ENCODE data around the gene INPP1.
"Not testable (repeated sequence)": the region's sequence is repeated elsewhere in the genome, so short reads cannot be mapped to it uniquely, and the experiment has no call there.

INPP1 gene

DNA sequence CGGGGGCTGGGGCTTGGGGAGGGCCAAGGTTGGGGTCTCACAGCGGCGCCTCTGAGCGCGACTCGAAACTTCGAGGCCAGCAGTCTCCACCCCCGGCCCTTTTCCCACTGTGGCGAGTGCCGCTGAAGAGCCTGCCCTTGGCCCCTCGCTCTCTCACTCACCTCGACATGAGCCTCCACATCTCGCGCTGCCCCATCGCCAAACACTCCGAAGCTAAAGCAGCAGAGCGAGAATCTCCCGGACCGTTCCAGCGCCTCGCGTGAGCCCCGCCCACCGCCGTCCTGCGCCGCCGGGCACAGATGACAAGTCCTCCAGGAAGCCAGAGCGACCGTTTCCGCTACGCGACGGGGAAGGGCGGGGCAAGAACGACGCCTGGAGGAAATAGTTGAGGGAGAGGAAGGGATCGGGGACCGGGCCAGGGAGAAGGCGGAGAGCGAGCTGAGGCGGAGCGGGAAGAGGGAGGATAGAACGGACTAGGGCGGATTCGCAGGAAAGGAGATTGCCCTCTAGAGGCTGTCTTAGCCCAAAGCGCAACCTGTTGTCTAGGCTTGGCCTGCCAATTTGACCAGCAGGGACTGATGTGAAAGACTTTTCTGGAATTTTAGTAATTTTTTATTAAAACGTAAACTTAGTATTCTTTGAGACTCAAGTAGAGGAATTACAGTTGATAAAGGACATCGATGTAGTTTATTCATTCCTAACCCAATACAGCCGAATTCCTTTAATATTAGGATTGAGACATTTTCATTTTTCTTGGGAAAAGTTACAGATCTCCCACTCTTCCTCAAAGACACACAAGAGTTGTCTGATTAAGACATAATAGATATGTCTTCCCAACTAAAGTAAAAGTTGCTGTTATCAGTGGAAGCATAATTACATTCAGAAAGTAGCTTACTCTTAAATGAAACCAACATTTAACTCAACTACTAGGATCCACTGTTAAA is 23.6 kb upstream of the INPP1 start, which contains the start of gene HIBCH:
Gene HIBCH, minus strand, starts transcription at position 272 of the 944 bp plus-strand sequence. Its CDS starts 76 bp downstream, at position 196.
- Mint-ChIP-seq H3K4me3 (peak within 1 kb of the TSS; percentile 100), H3K27ac (peak within 1 kb of the TSS; percentile 96), H3K9me3 (no peaks in the 10 kb centered on the region), H3K36me3 (peaks cover 1% of the 10 kb centered on the region), H3K4me1 (peaks cover 25% of the 10 kb centered on the region), H3K27me3 (peaks cover 2% of the 10 kb centered on the region)
- peak; percentile 88 for ATAC-seq (ENCODE audit: low read depth)
- peak; percentile 56 to 70 for DNase-seq (ENCODE audit: low spot score in 2 of 2)

DNA sequence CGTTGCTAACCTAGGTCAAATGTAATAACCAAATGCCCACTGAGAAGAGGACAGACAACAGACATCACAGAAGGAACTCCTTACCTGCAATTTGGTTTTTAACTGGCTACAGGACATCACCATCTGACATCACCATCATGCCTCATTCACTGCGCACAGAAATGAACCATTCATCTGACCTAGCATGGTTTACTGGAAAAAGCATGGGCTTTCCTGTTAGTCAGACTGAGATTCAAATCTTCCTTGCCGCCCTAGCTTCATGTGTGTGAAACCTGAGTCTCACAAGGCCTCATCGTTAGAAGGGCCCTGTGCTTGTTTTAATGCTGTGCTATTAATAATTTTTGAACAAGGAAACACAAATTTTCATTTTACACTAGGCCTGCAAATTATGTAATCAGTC is 22.7 kb upstream of the INPP1 start:
- Mint-ChIP-seq H3K36me3 (peaks cover 1% of the 10 kb centered on the region), H3K9me3 (no peaks in the 10 kb centered on the region), H3K27ac (peak overlapping the region; percentile 96), H3K4me3 (peak overlapping the region; percentile 62), H3K4me1 (peaks cover 21% of the 10 kb centered on the region), H3K27me3 (peaks cover 2% of the 10 kb centered on the region)
- no peak for DNase-seq (ENCODE audit: low spot score in 2 of 2)
- ATAC-seq (ENCODE audit: low read depth) = no peak

DNA sequence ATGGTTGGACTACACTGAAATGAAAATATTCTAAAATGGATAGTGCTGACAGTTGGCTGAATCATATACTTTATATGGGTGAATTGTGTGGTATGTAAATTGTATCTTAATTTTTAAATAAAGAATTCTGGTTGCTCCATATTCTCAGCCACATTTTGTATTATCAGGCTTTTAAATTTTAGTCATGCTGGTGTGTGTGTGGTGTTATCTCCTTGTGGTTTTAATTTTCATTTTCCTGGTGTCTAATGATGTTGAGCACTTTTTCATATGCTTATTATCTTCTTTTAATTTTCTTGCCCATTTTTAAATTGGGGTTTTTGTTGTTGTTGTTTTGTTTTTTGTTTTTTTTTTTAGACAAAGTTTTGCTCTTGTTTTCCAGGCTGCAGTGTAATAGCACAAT is 20.0 kb upstream of the INPP1 start:
- Mint-ChIP-seq H3K27ac (no peak overlapping the region), H3K9me3 (no peaks in the 10 kb centered on the region), H3K36me3 (peaks cover 1% of the 10 kb centered on the region), H3K27me3 (peaks cover 7% of the 10 kb centered on the region), H3K4me1 (peaks cover 11% of the 10 kb centered on the region), H3K4me3 (no peak overlapping the region)
- ATAC-seq (ENCODE audit: low read depth) (no peak), DNase-seq (ENCODE audit: low spot score in 2 of 2) (no peak)

DNA sequence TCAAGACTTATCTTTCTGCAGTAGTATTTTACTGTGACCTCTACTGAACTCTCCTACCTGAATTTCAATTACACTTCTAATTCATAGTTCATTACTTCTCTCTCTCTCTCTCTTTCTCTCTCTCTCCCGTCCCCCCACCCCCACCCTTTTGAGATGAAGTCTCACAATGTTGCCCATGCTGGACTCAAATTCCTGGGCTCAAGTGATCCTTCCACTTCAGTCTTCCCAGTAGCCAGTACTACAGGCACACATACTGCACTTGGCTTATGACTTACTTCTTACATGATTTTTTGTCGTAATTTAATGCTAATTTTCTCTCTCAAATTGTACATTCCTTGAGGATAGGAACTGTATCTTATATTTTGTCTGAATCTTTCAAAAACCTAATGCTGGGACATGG is 17.8 kb upstream of the INPP1 start:
- no peak for ATAC-seq (ENCODE audit: low read depth)
- Mint-ChIP-seq H3K27ac (no peak overlapping the region), H3K36me3 (no peaks in the 10 kb centered on the region), H3K9me3 (no peaks in the 10 kb centered on the region), H3K27me3 (peaks cover 11% of the 10 kb centered on the region), H3K4me3 (no peak overlapping the region), H3K4me1 (no peaks in the 10 kb centered on the region)
- DNase-seq (ENCODE audit: low spot score in 2 of 2) = no peak

DNA sequence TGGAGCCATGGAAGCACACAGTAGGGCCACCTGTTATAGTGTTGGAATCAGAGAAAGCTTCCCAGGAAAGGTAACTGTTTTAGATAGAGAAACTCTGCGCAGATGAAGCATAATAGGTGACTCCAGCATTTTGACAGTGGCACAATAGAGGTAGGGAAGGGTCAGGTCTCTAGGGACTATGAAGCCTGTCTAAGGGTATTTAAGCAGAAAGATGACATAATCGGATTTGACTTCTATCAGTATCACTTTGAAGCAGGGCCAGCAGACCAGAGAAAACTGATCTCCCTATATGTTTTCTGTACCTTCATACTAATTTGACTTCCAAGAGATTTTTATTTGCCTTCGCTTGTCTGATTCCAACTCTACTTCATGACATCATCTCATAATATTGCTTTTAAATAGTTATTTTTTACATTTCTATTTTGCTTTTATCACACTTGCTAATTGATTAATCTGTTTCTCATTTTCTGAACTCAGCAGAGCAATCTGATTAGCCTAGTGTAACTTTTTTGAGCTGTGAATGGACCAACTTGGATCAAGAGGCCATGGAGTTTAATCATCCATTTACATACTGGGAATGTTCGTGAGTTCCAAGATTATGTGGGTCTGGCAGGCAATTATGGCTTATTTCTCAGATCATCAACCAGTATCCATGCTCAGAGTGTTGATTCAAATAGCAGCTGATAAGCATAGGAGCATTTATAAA is 15.4 kb upstream of the INPP1 start:
- no peak for DNase-seq (ENCODE audit: low spot score in 2 of 2)
- ATAC-seq (ENCODE audit: low read depth) = no peak
- H3K36me3 Mint-ChIP-seq = no peaks in the 10 kb centered on the region
- no peaks in the 10 kb centered on the region for H3K4me1 Mint-ChIP-seq
- H3K4me3 Mint-ChIP-seq = no peak overlapping the region
- no peaks in the 10 kb centered on the region for H3K9me3 Mint-ChIP-seq
- H3K27me3 Mint-ChIP-seq = peaks cover 11% of the 10 kb centered on the region
- no peak overlapping the region for H3K27ac Mint-ChIP-seq

DNA sequence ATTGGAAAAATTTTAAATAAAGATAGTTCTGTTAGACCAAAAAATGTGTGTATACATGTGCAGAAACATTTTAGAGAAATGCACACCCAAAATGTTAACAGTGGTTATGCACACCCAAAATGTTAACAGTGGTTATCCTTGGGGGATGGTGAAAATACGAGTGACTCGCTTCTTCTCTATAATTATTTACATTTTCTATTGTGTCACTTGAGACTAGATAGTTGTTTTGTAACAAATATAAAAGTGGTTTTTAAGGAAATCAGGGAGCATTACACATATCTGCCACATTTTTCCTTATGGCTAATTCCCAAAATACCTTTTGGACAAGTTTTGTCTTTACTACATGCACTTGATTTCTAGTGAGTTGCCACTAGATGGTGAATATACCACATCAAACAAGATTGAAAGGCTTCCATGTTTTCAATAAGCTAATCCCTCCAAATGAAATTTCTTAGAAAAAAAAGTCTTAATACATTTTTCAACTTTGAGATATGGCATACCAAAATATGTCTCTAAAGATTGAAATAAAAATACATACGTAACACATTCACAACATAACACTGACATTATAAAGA is 14.7 kb upstream of the INPP1 start:
- Mint-ChIP-seq H3K4me3 (no peak overlapping the region), H3K27me3 (peaks cover 11% of the 10 kb centered on the region), H3K9me3 (no peaks in the 10 kb centered on the region), H3K27ac (no peak overlapping the region), H3K36me3 (no peaks in the 10 kb centered on the region), H3K4me1 (no peaks in the 10 kb centered on the region)
- ATAC-seq (ENCODE audit: low read depth) = no peak
- no peak for DNase-seq (ENCODE audit: low spot score in 2 of 2)

DNA sequence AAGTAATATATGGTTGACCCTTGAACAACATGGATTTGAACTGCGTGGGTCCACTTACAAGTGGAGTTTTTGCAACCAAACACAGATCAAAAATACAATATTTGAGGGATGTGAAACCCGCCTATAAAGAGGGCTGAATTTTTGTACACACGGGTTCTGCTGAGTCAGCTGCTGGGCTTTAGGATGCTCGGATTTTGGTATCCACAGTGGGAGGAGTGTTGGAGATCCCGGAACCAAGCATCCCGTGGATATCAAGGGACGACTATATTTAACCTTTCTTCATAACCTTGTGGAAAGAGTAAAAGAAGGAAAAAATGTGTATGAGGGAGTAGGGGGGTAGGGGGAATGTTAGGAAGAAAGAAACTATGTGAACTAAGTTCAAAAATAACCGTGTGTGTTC is 10.0 kb upstream of the INPP1 start:
- DNase-seq (ENCODE audit: low spot score in 2 of 2) = no peak
- peaks cover 3% of the 10 kb centered on the region for H3K9me3 Mint-ChIP-seq
- no peaks in the 10 kb centered on the region for H3K4me1 Mint-ChIP-seq
- no peak overlapping the region for H3K4me3 Mint-ChIP-seq
- peaks cover 4% of the 10 kb centered on the region for H3K27me3 Mint-ChIP-seq
- no peaks in the 10 kb centered on the region for H3K36me3 Mint-ChIP-seq
- ATAC-seq (ENCODE audit: low read depth) = no peak
- H3K27ac Mint-ChIP-seq = no peak overlapping the region

DNA sequence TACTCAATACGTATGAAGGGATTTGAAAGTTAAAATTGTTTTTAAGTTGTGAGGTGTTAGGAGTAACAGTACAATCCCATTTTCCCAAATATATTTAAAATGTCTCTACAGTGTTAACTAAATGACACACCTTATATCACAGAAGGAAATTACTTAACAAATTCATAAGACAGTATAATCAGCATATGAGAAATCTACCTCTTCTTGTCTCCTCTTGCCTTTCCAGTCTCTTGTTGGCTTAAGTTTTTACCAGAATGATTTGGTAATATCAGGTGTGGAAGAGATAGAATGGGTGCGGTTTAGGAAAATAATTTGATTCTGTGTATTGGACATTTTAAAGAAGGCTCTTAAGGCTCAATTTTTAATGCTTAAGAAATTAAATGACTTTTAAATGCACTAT is 9.5 kb upstream of the INPP1 start:
- Mint-ChIP-seq H3K4me1 (no peaks in the 10 kb centered on the region), H3K27me3 (peaks cover 4% of the 10 kb centered on the region), H3K36me3 (no peaks in the 10 kb centered on the region), H3K27ac (no peak overlapping the region), H3K9me3 (peaks cover 3% of the 10 kb centered on the region), H3K4me3 (no peak overlapping the region)
- DNase-seq (ENCODE audit: low spot score in 2 of 2) (no peak), ATAC-seq (ENCODE audit: low read depth) (no peak)

DNA sequence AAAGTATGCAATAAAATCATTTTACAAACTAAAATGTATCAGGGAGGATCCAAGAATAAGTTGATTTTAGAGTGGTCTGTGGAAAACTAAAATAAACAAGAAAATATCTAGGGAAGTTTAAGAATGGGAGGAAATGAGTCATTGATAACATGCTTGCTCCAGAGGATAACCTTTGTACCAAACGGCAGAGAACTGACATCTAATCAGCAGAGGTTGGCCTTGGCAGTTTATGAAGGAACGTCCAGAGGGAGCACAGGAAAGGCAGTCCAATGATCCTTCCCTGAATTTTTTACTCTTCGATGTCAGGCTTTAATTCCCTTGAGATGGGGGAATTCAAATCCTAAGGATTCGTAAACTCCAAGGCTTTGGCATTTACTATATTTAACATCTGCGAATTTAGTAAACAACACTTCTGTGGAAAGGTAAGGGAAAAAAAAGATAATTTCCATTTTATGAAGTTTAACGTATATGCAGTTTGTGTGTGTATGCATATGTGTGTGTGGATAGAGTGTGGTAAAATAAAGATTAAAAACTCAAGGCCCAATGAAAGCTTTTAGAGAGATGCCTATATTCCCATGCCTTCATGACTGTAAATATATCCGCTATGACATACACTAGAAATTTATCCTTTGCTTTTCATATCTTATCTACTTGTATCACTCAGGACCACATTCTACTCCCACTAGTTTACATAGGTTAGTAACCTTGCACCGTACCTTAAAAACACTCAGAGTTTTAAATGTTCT is 8.7 kb upstream of the INPP1 start:
- H3K27me3 Mint-ChIP-seq = peaks cover under 1% of the 10 kb centered on the region
- no peak for DNase-seq (ENCODE audit: low spot score in 2 of 2)
- peaks cover 3% of the 10 kb centered on the region for H3K9me3 Mint-ChIP-seq
- no peak for ATAC-seq (ENCODE audit: low read depth)
- H3K36me3 Mint-ChIP-seq = no peaks in the 10 kb centered on the region
- no peaks in the 10 kb centered on the region for H3K4me1 Mint-ChIP-seq
- no peak overlapping the region for H3K4me3 Mint-ChIP-seq
- no peak overlapping the region for H3K27ac Mint-ChIP-seq

DNA sequence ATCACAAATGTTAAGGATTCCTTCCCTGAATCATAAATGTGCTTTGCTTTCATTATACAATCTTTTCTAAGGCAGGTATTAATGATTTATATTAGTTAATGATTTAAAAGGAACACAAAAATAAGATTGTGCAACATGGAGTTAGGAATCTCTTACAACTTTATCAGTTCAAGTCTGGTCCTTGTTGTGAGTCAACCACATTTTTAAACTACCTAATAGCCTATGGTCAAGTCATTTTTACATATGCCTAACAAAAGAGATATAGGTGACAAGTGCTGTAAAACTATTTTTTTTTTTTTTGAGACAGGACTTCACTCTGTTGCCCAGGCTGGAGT is 8.2 kb upstream of the INPP1 start:
- H3K4me1 Mint-ChIP-seq = no peaks in the 10 kb centered on the region
- H3K36me3 Mint-ChIP-seq = no peaks in the 10 kb centered on the region
- peaks cover 3% of the 10 kb centered on the region for H3K9me3 Mint-ChIP-seq
- H3K4me3 Mint-ChIP-seq = no peak overlapping the region
- H3K27ac Mint-ChIP-seq = no peak overlapping the region
- DNase-seq (ENCODE audit: low spot score in 2 of 2) (no peak), ATAC-seq (ENCODE audit: low read depth) (no peak)
- no peaks in the 10 kb centered on the region for H3K27me3 Mint-ChIP-seq

DNA sequence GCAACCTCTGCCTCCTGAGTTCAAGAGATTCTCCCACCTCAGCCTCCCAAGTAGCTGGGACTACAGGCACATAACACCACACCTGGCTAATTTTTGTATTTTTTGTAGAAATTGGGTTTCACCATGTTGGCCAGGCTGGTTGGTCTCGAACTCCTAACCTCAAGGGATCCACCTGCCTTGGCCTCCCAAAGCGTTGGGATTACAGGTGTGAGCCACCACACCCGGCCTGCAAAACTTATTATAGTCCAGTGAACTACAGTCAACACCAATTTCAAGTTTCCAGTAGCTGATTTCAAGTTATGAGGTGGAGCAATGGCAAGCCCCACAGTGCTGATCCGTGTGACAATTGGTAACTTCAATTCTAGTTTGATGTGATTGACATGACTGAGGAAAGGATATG is 7.8 kb upstream of the INPP1 start:
- not testable (repeated sequence) for H3K36me3 Mint-ChIP-seq; H3K4me1 Mint-ChIP-seq; ATAC-seq (ENCODE audit: low read depth); H3K4me3 Mint-ChIP-seq; H3K27ac Mint-ChIP-seq; DNase-seq (ENCODE audit: low spot score in 2 of 2); H3K9me3 Mint-ChIP-seq; H3K27me3 Mint-ChIP-seq

DNA sequence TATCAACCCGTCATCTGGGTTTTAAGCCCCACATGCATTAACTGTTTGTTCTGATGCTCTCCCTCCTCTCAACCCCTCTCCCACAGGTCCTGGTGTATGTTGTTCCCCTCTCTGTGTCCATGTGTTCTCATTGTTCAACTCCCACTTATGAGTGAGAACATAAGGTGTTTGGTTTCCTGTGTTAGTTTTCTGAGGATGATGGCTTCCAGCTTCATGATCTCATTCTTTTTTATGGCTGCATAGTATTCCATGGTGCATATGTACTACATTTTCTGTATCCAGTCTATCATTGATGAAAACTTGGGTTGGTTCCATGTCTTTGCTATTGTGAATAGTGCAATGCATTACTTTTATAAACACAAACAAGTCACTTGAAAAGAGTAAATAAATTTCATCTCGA is 7.0 kb upstream of the INPP1 start:
- H3K4me3 Mint-ChIP-seq = no peak overlapping the region
- H3K36me3 Mint-ChIP-seq = no peaks in the 10 kb centered on the region
- no peaks in the 10 kb centered on the region for H3K27me3 Mint-ChIP-seq
- ATAC-seq (ENCODE audit: low read depth) = no peak
- H3K4me1 Mint-ChIP-seq = no peaks in the 10 kb centered on the region
- no peak for DNase-seq (ENCODE audit: low spot score in 2 of 2)
- H3K27ac Mint-ChIP-seq = no peak overlapping the region
- peaks cover 3% of the 10 kb centered on the region for H3K9me3 Mint-ChIP-seq

DNA sequence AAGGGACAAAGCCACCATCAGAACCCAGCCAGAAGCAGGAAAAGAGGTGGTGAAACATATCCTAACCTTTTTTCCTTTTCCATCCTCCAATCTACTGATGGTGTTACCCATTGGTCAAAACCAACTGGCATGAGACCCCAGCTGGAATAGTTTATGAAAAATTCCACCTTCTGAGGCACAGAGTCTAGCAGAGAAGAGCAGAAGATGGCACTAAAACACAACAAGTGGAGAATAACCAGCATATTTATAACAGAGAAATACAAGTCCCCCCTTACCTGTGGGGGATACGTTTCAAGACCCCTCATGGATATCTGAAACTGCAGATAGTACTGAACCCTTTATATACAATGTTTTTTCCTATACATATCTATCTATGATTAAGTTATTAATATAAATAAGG is 4.9 kb upstream of the INPP1 start:
- no peak overlapping the region for H3K27ac Mint-ChIP-seq
- ATAC-seq (ENCODE audit: low read depth) (no peak), DNase-seq (ENCODE audit: low spot score in 2 of 2) (no peak)
- peaks cover 3% of the 10 kb centered on the region for H3K9me3 Mint-ChIP-seq
- H3K4me1 Mint-ChIP-seq = peaks cover 2% of the 10 kb centered on the region
- no peak overlapping the region for H3K4me3 Mint-ChIP-seq
- no peaks in the 10 kb centered on the region for H3K36me3 Mint-ChIP-seq
- H3K27me3 Mint-ChIP-seq = no peaks in the 10 kb centered on the region

DNA sequence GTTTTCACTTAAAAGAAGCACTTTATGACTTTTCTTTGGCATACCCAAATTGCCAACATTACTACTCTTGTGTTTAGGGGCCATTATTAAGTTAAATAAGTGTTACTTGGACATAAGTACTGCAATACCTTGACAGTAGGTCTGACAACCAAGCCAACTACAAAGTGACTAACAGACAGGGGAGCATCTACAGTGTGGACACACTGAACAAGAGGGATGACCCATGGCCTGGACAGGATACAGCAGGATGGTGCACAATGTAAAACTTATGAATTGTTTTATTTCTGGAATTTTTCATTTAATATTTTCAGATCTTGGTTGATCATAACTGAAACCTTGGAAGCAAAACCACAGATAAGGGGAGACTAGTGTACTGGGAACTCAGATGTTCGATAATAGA is 4.0 kb upstream of the INPP1 start:
- no peak for DNase-seq (ENCODE audit: low spot score in 2 of 2)
- Mint-ChIP-seq H3K27me3 (no peaks in the 10 kb centered on the region), H3K4me1 (peaks cover 5% of the 10 kb centered on the region), H3K27ac (no peak overlapping the region), H3K9me3 (peaks cover 3% of the 10 kb centered on the region), H3K36me3 (no peaks in the 10 kb centered on the region), H3K4me3 (no peak overlapping the region)
- no peak for ATAC-seq (ENCODE audit: low read depth)
